ENCODE data around the gene CMC1. TPM values are rescaled to one million over a fixed set of nuclear protein-coding genes. Genes with fewer than 3 reads are reported as not detected.
A peak's percentile ranks its signal among the peaks of the same experiment; 100 is the strongest.

CMC1 gene
- total RNA-seq, 1 experiment from 2014 or later = 16.5 TPM

GRCh38 chr3:28349469-28350000 lies 108.1 kb downstream of the CMC1 start:
- peak overlapping the region; percentile 21; the same call in 1 of the 2 replicates for H3K14ac ChIP-seq (ENCODE audit: insufficient read depth, low read length)
- peaks cover 6 to 23% of the 10 kb centered on the region in 2 experiments for H3K9me3 Mint-ChIP-seq
- H3K56ac ChIP-seq (ENCODE audit: insufficient read length, low read depth, low read length) = no peak overlapping the region
- no peak overlapping the region for H2BK120ac ChIP-seq (ENCODE audit: low read depth, low read length, poor library complexity, severe bottlenecking)
- H3K23ac ChIP-seq (ENCODE audit: insufficient read length, low read depth, low read length) = no peak overlapping the region
- H3K4me2 ChIP-seq (ENCODE audit: insufficient read depth, insufficient read length, low read length) = peak overlapping the region; percentile 93
- peaks cover 2% of the 10 kb centered on the region; the same call in 1 of the 2 replicates for H3K79me2 ChIP-seq (ENCODE audit: insufficient read depth, low read length)
- H2BK12ac ChIP-seq (ENCODE audit: insufficient read length, low read depth, low read length) = no peak overlapping the region
- no peak overlapping the region for H4K5ac ChIP-seq (ENCODE audit: insufficient read length, low read depth, low read length)
- H3K27ac Mint-ChIP-seq = peak overlapping the region; percentile 95 to 98 (median 98); a peak in 6 of 7 replicates
- H4K20me1 ChIP-seq (ENCODE audit: control insufficient read depth, insufficient read depth, insufficient read length) = no peaks in the 10 kb centered on the region
- peak overlapping the region; percentile 64 for H3K9ac ChIP-seq (ENCODE audit: extremely low read depth, insufficient read length, low read length)
- no peaks in the 10 kb centered on the region for H3K27me3 Mint-ChIP-seq (ENCODE audit: low read depth)
- H2BK5ac ChIP-seq (ENCODE audit: insufficient read length, low read length) = no peak overlapping the region
- peak overlapping the region; percentile 2 for H2AFZ ChIP-seq (ENCODE audit: low read length)
- H3T11ph ChIP-seq (ENCODE audit: low read length) = no peak overlapping the region
- no peak overlapping the region for H4K91ac ChIP-seq (ENCODE audit: insufficient read length, low read depth, low read length)
- H3K9me3 ChIP-seq (ENCODE audit: control insufficient read depth, low read depth, low read length) = no peaks in the 10 kb centered on the region
- H3K18ac ChIP-seq (ENCODE audit: insufficient read length, low read depth, low read length) = no peak overlapping the region
- WGBS (ENCODE audit: extremely low coverage, insufficient read length, low lambda C conversion rate) = 100% methylated on average over 1 of the region's 13 CpGs
- H3K4ac ChIP-seq (ENCODE audit: low read depth, low read length) = no peak overlapping the region
- no peak for DNase-seq
- no peak overlapping the region for H2BK15ac ChIP-seq (ENCODE audit: low read depth, low read length)
- H3K27ac ChIP-seq (ENCODE audit: insufficient read length, low read depth, low read length) = no peak overlapping the region
- H3K4me1 ChIP-seq (ENCODE audit: insufficient read depth, low read length) = no peaks in the 10 kb centered on the region; the same call in 1 of the 2 replicates
- peaks cover 21 to 25% of the 10 kb centered on the region in 2 experiments for H3K4me1 Mint-ChIP-seq
- H4K8ac ChIP-seq (replicated peaks; ENCODE audit: insufficient read length, low read depth, low read length) = no peak overlapping the region
- H2BK20ac ChIP-seq (ENCODE audit: low read depth, low read length, poor library complexity, severe bottlenecking) = no peak overlapping the region
- no peak for TF ChIP-seq CTCF (conservative IDR thresholded peaks at IDR 0.05)
- H3K79me1 ChIP-seq (ENCODE audit: insufficient read depth, low read depth, low read length, poor library complexity, severe bottlenecking) = no peaks in the 10 kb centered on the region
- peaks cover 11 to 29% (median 23%) of the 10 kb centered on the region in 3 experiments; a peak in 6 of 7 replicates for H3K36me3 Mint-ChIP-seq (ENCODE audit: insufficient read depth in 1 of 3, low read depth in 3 of 3)
- no peak overlapping the region for H2AK5ac ChIP-seq (ENCODE audit: insufficient read length, low read length)
- peaks cover 6% of the 10 kb centered on the region for H3K23me2 ChIP-seq (ENCODE audit: insufficient read length, low read depth, low read length, poor library complexity, severe bottlenecking)
- H3K27me3 ChIP-seq (ENCODE audit: insufficient read depth, low read length) = no peaks in the 10 kb centered on the region
- peak overlapping the region; percentile 88 to 95 for H3K4me3 Mint-ChIP-seq

Other genes starting within 250 kb of the CMC1 start
- gene ZCWPW2, start 107.1 kb downstream of the CMC1 start, total RNA-seq (2021) = 0.31 and 0.35 TPM in 2 replicates
- 36.7 and 49.0 TPM in 2 replicates for gene AZI2, start 107.2 kb downstream of the CMC1 start, total RNA-seq (2021)

Data from H9 (cell line).